GM10248 (cell line): Measurements from ENCODE around the gene CHCHD6.

Experiments used
- CTCF ChIA-PET: fragments of 300-600 bp; sonication (Branson Sonifier 250); formaldehyde crosslinking; extraction: SDS; loops from one replicate; lab custom pipeline; 2021; ENCODE audit warnings: antibody characterized with exemption; lab: Yijun Ruan, JAX
- POLR2A ChIA-PET: fragments of 350-650 bp; sonication (Branson Sonifier 250); formaldehyde crosslinking; extraction: SDS; loops from one replicate; lab custom pipeline; 2020; ENCODE audit warnings: antibody characterized with exemption; lab: Yijun Ruan, JAX
- DNase-seq: peaks from one replicate; pipeline ENCODE4 v3.0.0; 2012; ENCODE audit errors: extremely low spot score
- CTCF ChIP-seq: IDR thresholded peaks from 2 replicates; pipeline ENCODE4 v1.5.1; 2012; ENCODE audit warnings: mild to moderate bottlenecking, low read depth; ENCODE audit errors: extremely low read depth, missing control alignments, control extremely low read depth

Gene CHCHD6

GRCh38 chr3:126885425-126885824 is 181.4 kb downstream of the CHCHD6 start:
- ChIA-PET CTCF (no interaction called here), POLR2A (no interaction called here)
- no peak for DNase-seq
- TF ChIP-seq CTCF: no peak

GRCh38 chr3:126886217-126886616 is 182.2 kb downstream of the CHCHD6 start:
- CTCF ChIA-PET: no interaction called here

GRCh38 chr3:126887686-126888085 is 183.6 kb downstream of the CHCHD6 start:
- TF ChIP-seq CTCF: no peak
- CTCF ChIA-PET: interaction anchor here (1.0 to 2.0 kb wide), 6 partner anchors 10 to 137 kb away, joined by 3 to 5 read pairs (median 4); no protein-coding TSS in a partner anchor
- POLR2A ChIA-PET: no interaction called here
- no peak for DNase-seq

More at GRCh38 chr3:126886217-126886616, 182.2 kb downstream of the CHCHD6 start:
- DNase-seq: no peak
- POLR2A ChIA-PET: no interaction called here
- no peak for TF ChIP-seq CTCF

- POLR2A ChIA-PET: no interaction called here
- TF ChIP-seq CTCF: no peak
- CTCF ChIA-PET: interaction anchor here (1.1 to 2.0 kb wide), 5 partner anchors 13 to 138 kb away, joined by 3 to 4 read pairs (median 4); no protein-coding TSS in a partner anchor
- no peak for DNase-seq
Observed at GRCh38 chr3:126888186-126888760, 184.2 kb downstream of the CHCHD6 start.

- no peak for DNase-seq
- no peak for TF ChIP-seq CTCF
- CTCF ChIA-PET: interaction anchor here (1.1 to 1.3 kb wide), 2 partner anchors 14 to 20 kb away, joined by 3 to 4 read pairs; no protein-coding TSS in a partner anchor
- POLR2A ChIA-PET: no interaction called here
Observed at GRCh38 chr3:126889276-126890201, 185.5 kb downstream of the CHCHD6 start.

GRCh38 chr3:126891141-126891540 is 187.1 kb downstream of the CHCHD6 start:
- DNase-seq: no peak
- ChIA-PET CTCF (interaction anchor here (1.1 to 1.8 kb wide), 2 partner anchors 11 to 13 kb away, joined by 4 read pairs; no protein-coding TSS in a partner anchor), POLR2A (no interaction called here)
- TF ChIP-seq CTCF: no peak
